A673 (cell line): ENCODE data around the gene HPCAL4. TPM values are rescaled to one million over a fixed set of nuclear protein-coding genes. Genes with fewer than 3 reads are reported as not detected.

Experiments
- BruUV-seq: library from RNA; stranded (reverse); fragments of 400-500 nt; replicated peaks from 2 replicates; lab custom pipeline; 2021; lab: Mats Ljungman, UMichigan
- CTCF ChIA-PET: fragments of 300-600 bp; sonication (Branson Sonifier 250); formaldehyde crosslinking; loops from one replicate; lab custom pipeline; 2022; ENCODE audit warnings: antibody characterized with exemption; lab: Charles Lee
- POLR2A ChIA-PET: fragments of 300-600 bp; sonication (Branson Sonifier 250); formaldehyde crosslinking; loops from one replicate; lab custom pipeline; 2022; ENCODE audit warnings: antibody characterized with exemption; ENCODE audit not compliant: low non-redundant PET; lab: Charles Lee
- DNase-seq: peaks from one replicate; pipeline ENCODE4 v3.0.0-alpha.2; 2015; ENCODE audit warnings: low spot score
- H3K27ac ChIP-seq: fragments of 200-600 bp; sonication (generic); 2 replicates; pipeline ENCODE4 v1.5.1; 2016; ENCODE audit warnings: mixed run types, low read depth, mild to moderate bottlenecking, mixed read lengths, antibody characterized with exemption, low read length; ENCODE audit not compliant: poor library complexity, severe bottlenecking
- H3K27me3 ChIP-seq: fragments of 200-600 bp; sonication (generic); replicated peaks from 2 replicates; pipeline ENCODE4 v1.6.1; 2017; ENCODE audit warnings: mixed run types, low read depth, mild to moderate bottlenecking, mixed read lengths, antibody characterized with exemption, low read length; ENCODE audit not compliant: insufficient read depth, poor library complexity
- H3K36me3 ChIP-seq: fragments of 200-600 bp; sonication (generic); 2 replicates; pipeline ENCODE4 v1.6.1; 2016; ENCODE audit warnings: mixed run types, mild to moderate bottlenecking, mixed read lengths, antibody characterized with exemption, low read length; ENCODE audit not compliant: insufficient read depth, poor library complexity, severe bottlenecking
- H3K4me1 ChIP-seq: fragments of 200-600 bp; sonication (generic); 2 replicates; pipeline ENCODE4 v1.6.1; 2017; ENCODE audit warnings: mixed run types, mild to moderate bottlenecking, mixed read lengths, antibody characterized with exemption, low read length; ENCODE audit not compliant: insufficient read depth, poor library complexity, severe bottlenecking
- H3K4me3 ChIP-seq: fragments of 200-600 bp; sonication (generic); 2 replicates; pipeline ENCODE4 v1.5.1; 2016; ENCODE audit warnings: low read depth, mixed run types, mild to moderate bottlenecking, mixed read lengths, low read length; ENCODE audit not compliant: poor library complexity, severe bottlenecking
- H3K9me3 ChIP-seq: fragments of 200-600 bp; sonication (generic); 2 replicates; pipeline ENCODE4 v1.6.1; 2016; ENCODE audit warnings: mixed run types, low read depth, mild to moderate bottlenecking, mixed read lengths, antibody characterized with exemption, low read length; ENCODE audit not compliant: poor library complexity, severe bottlenecking
- EZH2 ChIP-seq: fragments of 200-600 bp; sonication (generic); IDR thresholded peaks from 2 replicates; pipeline ENCODE4 v1.6.1; 2017; ENCODE audit warnings: borderline replicate concordance, low read depth, mild to moderate bottlenecking, mixed read lengths, antibody characterized with exemption, low read length; ENCODE audit not compliant: poor library complexity, severe bottlenecking
- intact Hi-C: fragments of 100-400 bp; cut with micrococcal nuclease; formaldehyde crosslinking; loops from one replicate; pipeline ENCODE4 v1.10.0; 2022; ENCODE audit not compliant: unreplicated experiment
- total RNA-seq: library from RNA; stranded (reverse); gene quantifications from 2 replicates; pipeline ENCODE4 v1.2.3, GENCODE V29; 2021
- TF ChIP-seq, protein P1 (sequence below): fragments of 300-800, 200-600 bp; sonication (generic); conservative IDR thresholded peaks from 2 replicates; pipeline ENCODE4 v1.5.1; 2017; ENCODE audit warnings: low read depth, mild to moderate bottlenecking, antibody characterized with exemption, low read length, moderate library complexity, mixed read lengths

Gene HPCAL4
- total RNA-seq, 1 experiment from 2014 or later, result not detected

DNA sequence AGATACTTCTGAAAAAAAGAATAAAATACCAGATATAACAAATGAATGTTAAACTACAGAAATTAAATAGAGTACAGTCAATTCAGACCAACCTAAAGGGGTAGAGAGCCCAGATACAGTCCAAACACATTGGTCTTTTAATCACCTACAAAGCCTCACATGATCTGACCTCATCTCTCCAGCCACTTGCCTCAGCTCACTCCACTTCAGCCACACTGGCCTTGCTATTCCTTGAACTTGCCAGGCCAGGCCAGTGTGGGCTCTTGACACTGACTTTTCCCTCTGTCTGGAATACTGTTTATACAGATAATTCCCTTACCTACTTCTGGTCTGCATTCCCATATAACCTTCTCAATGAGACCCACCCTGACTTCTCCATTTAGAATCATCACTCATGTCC is 30.4 kb upstream of the HPCAL4 start:
- Histone ChIP-seq H3K27ac (no peak overlapping the region), H3K4me3 (no peak overlapping the region), H3K4me1 (no peaks in the 10 kb centered on the region), H3K9me3 (no peaks in the 10 kb centered on the region), H3K27me3 (peaks cover 32% of the 10 kb centered on the region), H3K36me3 (no peaks in the 10 kb centered on the region)
- no peak for DNase-seq
- intact Hi-C loops, result loop anchor here (2.0 to 5.0 kb wide), 2 partner anchors 113 to 214 kb away; no protein-coding TSS in a partner anchor
- ChIA-PET CTCF (no interaction called here), POLR2A (interaction anchor here (0.6 kb wide), 1 partner anchor 262 kb away, joined by 3 read pairs; no protein-coding TSS in a partner anchor)
- no TSS peak for BruUV-seq
- TF ChIP-seq, protein P1, sequence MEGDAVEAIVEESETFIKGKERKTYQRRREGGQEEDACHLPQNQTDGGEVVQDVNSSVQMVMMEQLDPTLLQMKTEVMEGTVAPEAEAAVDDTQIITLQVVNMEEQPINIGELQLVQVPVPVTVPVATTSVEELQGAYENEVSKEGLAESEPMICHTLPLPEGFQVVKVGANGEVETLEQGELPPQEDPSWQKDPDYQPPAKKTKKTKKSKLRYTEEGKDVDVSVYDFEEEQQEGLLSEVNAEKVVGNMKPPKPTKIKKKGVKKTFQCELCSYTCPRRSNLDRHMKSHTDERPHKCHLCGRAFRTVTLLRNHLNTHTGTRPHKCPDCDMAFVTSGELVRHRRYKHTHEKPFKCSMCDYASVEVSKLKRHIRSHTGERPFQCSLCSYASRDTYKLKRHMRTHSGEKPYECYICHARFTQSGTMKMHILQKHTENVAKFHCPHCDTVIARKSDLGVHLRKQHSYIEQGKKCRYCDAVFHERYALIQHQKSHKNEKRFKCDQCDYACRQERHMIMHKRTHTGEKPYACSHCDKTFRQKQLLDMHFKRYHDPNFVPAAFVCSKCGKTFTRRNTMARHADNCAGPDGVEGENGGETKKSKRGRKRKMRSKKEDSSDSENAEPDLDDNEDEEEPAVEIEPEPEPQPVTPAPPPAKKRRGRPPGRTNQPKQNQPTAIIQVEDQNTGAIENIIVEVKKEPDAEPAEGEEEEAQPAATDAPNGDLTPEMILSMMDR, result no peak
- no peak for TF ChIP-seq EZH2

DNA sequence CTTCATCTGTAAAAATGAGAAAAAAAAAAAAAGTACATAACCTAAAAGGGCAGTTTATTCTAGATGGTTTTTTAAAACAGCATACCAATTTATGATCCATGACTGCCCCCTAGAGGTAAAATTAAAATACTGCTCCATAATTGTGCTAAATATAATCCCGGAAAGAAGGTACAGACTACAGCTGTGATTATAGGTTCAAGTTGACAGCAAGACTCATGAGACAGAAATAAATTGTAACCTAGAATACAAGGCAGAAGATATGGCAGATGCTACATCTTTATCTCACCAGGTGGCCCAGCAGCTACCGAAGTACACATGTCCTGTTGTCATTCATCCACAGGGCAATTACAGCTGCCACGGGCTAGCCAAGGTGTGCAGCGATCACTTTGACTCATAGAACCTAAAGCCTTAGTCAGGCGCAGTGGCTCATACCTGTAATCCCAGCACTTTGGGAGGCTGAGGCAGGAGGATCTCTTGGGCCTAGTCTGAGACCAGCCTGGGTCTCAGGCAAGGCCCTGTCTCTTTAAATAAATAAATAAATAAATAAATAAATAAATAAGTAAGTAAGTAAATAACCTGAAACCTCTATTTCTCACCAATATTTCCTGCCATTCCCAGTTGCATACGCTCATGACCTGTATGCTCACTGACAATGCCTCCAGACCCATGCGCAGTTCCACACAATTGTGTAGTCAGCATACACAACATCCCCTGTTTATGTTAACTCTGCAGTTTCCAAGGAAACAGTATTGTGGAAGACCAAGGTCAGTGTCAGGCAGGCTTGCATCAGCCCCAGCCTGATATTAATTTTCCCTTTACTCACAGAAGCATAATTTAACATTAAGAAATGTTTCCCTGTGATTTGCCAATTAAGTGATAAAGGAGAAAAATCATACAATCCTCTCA is 29.1 kb upstream of the HPCAL4 start:
- TF ChIP-seq, protein P1, result peak; percentile 79
- TF ChIP-seq EZH2, result no peak
- Histone ChIP-seq H3K27me3 (peaks cover 20% of the 10 kb centered on the region), H3K4me3 (no peak overlapping the region), H3K9me3 (no peaks in the 10 kb centered on the region), H3K36me3 (no peaks in the 10 kb centered on the region), H3K4me1 (no peaks in the 10 kb centered on the region), H3K27ac (no peak overlapping the region)
- CTCF ChIA-PET, result interaction anchor here (0.6 to 1.9 kb wide), 5 partner anchors 49 to 1534 kb away, joined by 3 to 4 read pairs (median 3); no protein-coding TSS in a partner anchor
- DNase-seq, result peak; percentile 81
- POLR2A ChIA-PET, result no interaction called here
- BruUV-seq, result no TSS peak
- intact Hi-C loops, result loop anchor here (2.0 to 5.0 kb wide), 2 partner anchors 112 to 213 kb away; no protein-coding TSS in a partner anchor

DNA sequence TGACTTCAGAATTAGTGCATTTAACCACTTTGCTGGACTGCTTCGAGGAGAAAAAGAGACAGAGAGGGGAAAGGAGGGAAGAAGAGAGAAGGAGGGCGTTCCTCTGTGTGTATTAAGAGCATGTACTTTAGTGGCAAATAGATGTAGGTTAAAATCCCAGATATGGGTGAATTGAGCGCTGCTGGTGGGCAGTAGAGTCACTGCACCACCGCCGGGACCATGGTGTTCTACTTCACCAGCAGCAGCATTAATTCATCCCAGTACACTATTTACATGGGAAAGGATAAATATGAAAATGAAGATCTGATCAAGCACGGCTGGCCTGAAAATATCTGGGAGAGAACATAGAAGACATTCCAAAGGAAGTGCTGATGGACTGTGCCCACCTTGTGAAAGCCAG is 26.6 kb upstream of the HPCAL4 start:
- TF ChIP-seq, protein P1, result no peak
- no peak for TF ChIP-seq EZH2
- intact Hi-C loops, result loop anchor here (10.0 kb wide), 1 partner anchor 623 kb away; no protein-coding TSS in a partner anchor
- ChIA-PET CTCF (no interaction called here), POLR2A (no interaction called here)
- no peaks in the 10 kb centered on the region for H3K36me3 ChIP-seq
- no peak for DNase-seq
- H3K9me3 ChIP-seq, result no peaks in the 10 kb centered on the region
- peaks cover 4% of the 10 kb centered on the region for H3K27me3 ChIP-seq
- H3K4me1 ChIP-seq, result no peaks in the 10 kb centered on the region
- H3K4me3 ChIP-seq, result no peak overlapping the region
- no peak overlapping the region for H3K27ac ChIP-seq
- BruUV-seq, result no TSS peak
